Trophoblast cell (in vitro differentiated cells and primary cell): ENCODE results near the gene KIF2A.

Experiments used
- DNase-seq, 2 donors: peaks; one replicate each; pipeline ENCODE4 v3.0.0-alpha.2; 2016
- H2AFZ ChIP-seq: 2 replicates; pipeline ENCODE4 v1.6.1; 2013; ENCODE audit warnings: low read length, moderate library complexity, mild to moderate bottlenecking; ENCODE audit not compliant: insufficient read depth, poor library complexity
- H2AK5ac ChIP-seq: 2 replicates; pipeline ENCODE4 v1.6.1; 2013; ENCODE audit warnings: mild to moderate bottlenecking, low read length
- H2BK120ac ChIP-seq: 2 replicates; pipeline ENCODE4 v1.6.1; 2013; ENCODE audit warnings: low read length, mild to moderate bottlenecking, moderate library complexity; ENCODE audit not compliant: insufficient read depth, poor library complexity
- H2BK12ac ChIP-seq: 2 replicates; pipeline ENCODE4 v1.6.1; 2013; ENCODE audit warnings: mild to moderate bottlenecking, low read length, moderate library complexity
- H2BK5ac ChIP-seq: 2 replicates; pipeline ENCODE4 v1.6.1; 2013; ENCODE audit warnings: low read length, low read depth, moderate library complexity, mild to moderate bottlenecking; ENCODE audit not compliant: poor library complexity
- H3K14ac ChIP-seq: 2 replicates; pipeline ENCODE4 v1.6.1; 2013; ENCODE audit warnings: mild to moderate bottlenecking, low read length
- H3K18ac ChIP-seq: 2 replicates; pipeline ENCODE4 v1.6.1; 2013; ENCODE audit warnings: mild to moderate bottlenecking, low read length
- H3K23ac ChIP-seq: 2 replicates; pipeline ENCODE4 v1.6.1; 2013; ENCODE audit warnings: low read length
- H3K27ac ChIP-seq: 2 replicates; pipeline ENCODE4 v1.5.1; 2013; ENCODE audit warnings: low read depth, mild to moderate bottlenecking, inconsistent platforms, low read length, moderate library complexity
- H3K27me3 ChIP-seq: 2 replicates; pipeline ENCODE4 v1.6.1; 2013; ENCODE audit warnings: inconsistent platforms, mild to moderate bottlenecking, low read length, moderate library complexity; ENCODE audit not compliant: insufficient read depth
- H3K36me3 ChIP-seq, 2 experiments: 1 replicate in 1 of 2; 2 replicates in 1 of 2; pipeline ENCODE4 v1.6.1; 2013; ENCODE audit warnings: low read length in 2 of 2, mild to moderate bottlenecking in 2 of 2, moderate library complexity in 1 of 2; ENCODE audit not compliant: insufficient read depth in 2 of 2, control insufficient read depth in 1 of 2
- H3K4ac ChIP-seq: 2 replicates; pipeline ENCODE4 v1.6.1; 2013; ENCODE audit warnings: low read depth, mild to moderate bottlenecking, low read length, moderate library complexity
- H3K4me1 ChIP-seq, 2 experiments: 1 replicate in 1 of 2; 2 replicates in 1 of 2; pipeline ENCODE4 v1.6.1; 2013; ENCODE audit warnings: low read length in 2 of 2, mild to moderate bottlenecking in 2 of 2, moderate library complexity in 1 of 2; ENCODE audit not compliant: insufficient read depth in 2 of 2, control insufficient read depth in 1 of 2
- H3K4me2 ChIP-seq: 2 replicates; pipeline ENCODE4 v1.6.1; 2013; ENCODE audit warnings: inconsistent platforms, mild to moderate bottlenecking, low read length, moderate library complexity
- H3K4me3 ChIP-seq: 2 replicates; pipeline ENCODE4 v1.5.1; 2013; ENCODE audit warnings: mild to moderate bottlenecking, low read depth, low read length, inconsistent platforms
- H3K79me1 ChIP-seq: one replicate; pipeline ENCODE4 v1.6.1; 2013; ENCODE audit warnings: low read length
- H3K79me2 ChIP-seq: 2 replicates; pipeline ENCODE4 v1.6.1; 2013; ENCODE audit warnings: low read length, mild to moderate bottlenecking; ENCODE audit not compliant: control insufficient read depth, insufficient read depth, poor library complexity
- H3K9ac ChIP-seq: 2 replicates; pipeline ENCODE4 v1.6.1; 2013; ENCODE audit warnings: mild to moderate bottlenecking, low read length
- H3K9me3 ChIP-seq: 2 replicates; pipeline ENCODE4 v1.6.1; 2013; ENCODE audit warnings: low read depth, mild to moderate bottlenecking, control low read depth, inconsistent platforms, low read length; ENCODE audit not compliant: insufficient read depth
- H4K12ac ChIP-seq: 2 replicates; pipeline ENCODE4 v1.6.1; 2013; ENCODE audit warnings: low read depth, mild to moderate bottlenecking, low read length, moderate library complexity
- H4K8ac ChIP-seq: 2 replicates; pipeline ENCODE4 v1.6.1; 2013; ENCODE audit warnings: low read depth, mild to moderate bottlenecking, low read length, moderate library complexity
- H4K91ac ChIP-seq: one replicate; pipeline ENCODE4 v1.6.1; 2013; ENCODE audit warnings: low read depth, mild to moderate bottlenecking, low read length, moderate library complexity
- WGBS: extraction: QIAGEN DNeasy Blood & Tissue Kit; methylation state at CpG from one replicate; pipeline ENCODE4 v1.1.7; 2013; ENCODE audit warnings: missing lambda C conversion rate; ENCODE audit not compliant: insufficient read length, insufficient coverage; ENCODE audit errors: extremely low coverage; 5-methylcytosine and 5-hydroxymethylcytosine counted together

KIF2A gene

GRCh38 chr5:62283861-62284260 is 22.1 kb upstream of the KIF2A start:
- Histone ChIP-seq H3K9me3 (no peaks in the 10 kb centered on the region), H3K79me2 (no peaks in the 10 kb centered on the region), H3K4me2 (no peak overlapping the region), H4K91ac (no peak overlapping the region), H3K9ac (no peak overlapping the region), H3K4me1 (no peaks in the 10 kb centered on the region), H4K12ac (no peak overlapping the region), H3K79me1 (no peaks in the 10 kb centered on the region), H3K18ac (no peak overlapping the region), H2BK5ac (no peak overlapping the region), H3K4me3 (no peak overlapping the region), H2AFZ (no peak overlapping the region), H3K27me3 (no peaks in the 10 kb centered on the region), H3K23ac (no peak overlapping the region), H3K4ac (no peak overlapping the region), H4K8ac (no peak overlapping the region), H3K36me3 (no peaks in the 10 kb centered on the region), H2BK12ac (no peak overlapping the region), H2AK5ac (no peak overlapping the region), H3K27ac (no peak overlapping the region), H2BK120ac (no peak overlapping the region), H3K14ac (no peak overlapping the region)
- DNase-seq = peak in 1 of 2 donors; percentile 48
- no CpG with 5 or more reads among the region's 2 CpGs for WGBS

- Histone ChIP-seq H4K12ac (no peak overlapping the region), H3K79me1 (no peaks in the 10 kb centered on the region), H3K79me2 (no peaks in the 10 kb centered on the region), H3K27ac (no peak overlapping the region), H2BK5ac (no peak overlapping the region), H3K23ac (no peak overlapping the region), H3K36me3 (no peaks in the 10 kb centered on the region), H3K4me2 (no peak overlapping the region), H2BK120ac (no peak overlapping the region), H3K27me3 (no peaks in the 10 kb centered on the region), H3K4me1 (no peaks in the 10 kb centered on the region), H3K9me3 (no peaks in the 10 kb centered on the region), H3K4ac (no peak overlapping the region), H2AFZ (no peak overlapping the region), H3K14ac (no peak overlapping the region), H3K4me3 (no peak overlapping the region), H3K9ac (no peak overlapping the region), H3K18ac (no peak overlapping the region), H2BK12ac (no peak overlapping the region), H4K8ac (no peak overlapping the region), H2AK5ac (no peak overlapping the region), H4K91ac (no peak overlapping the region)
- WGBS = no CpG with 5 or more reads among the region's 6 CpGs
- DNase-seq = peak; percentile 38 to 42
These were observed 20.8 kb upstream of the KIF2A start for GRCh38 chr5:62284946-62285891.

- H3K23ac ChIP-seq = no peak overlapping the region
- no CpG with 5 or more reads among the region's 3 CpGs for WGBS
- no peak overlapping the region for H4K12ac ChIP-seq
These were observed 19.2 kb upstream of the KIF2A start for GRCh38 chr5:62286834-62287233.

GRCh38 chr5:62287237-62287636 is 18.8 kb upstream of the KIF2A start:
- H3K9ac ChIP-seq = no peak overlapping the region
- DNase-seq = peak in 1 of 2 donors; percentile 31
- whole genome bisulfite sequencing = no CpG with 5 or more reads among the region's 3 CpGs
- H2BK5ac ChIP-seq = no peak overlapping the region
- no peak overlapping the region for H2BK12ac ChIP-seq
- H3K9me3 ChIP-seq = no peaks in the 10 kb centered on the region
- no peak overlapping the region for H3K14ac ChIP-seq
- no peak overlapping the region for H3K4me3 ChIP-seq
- no peak overlapping the region for H3K18ac ChIP-seq
- H3K4ac ChIP-seq = no peak overlapping the region
- H3K79me2 ChIP-seq = no peaks in the 10 kb centered on the region
- H3K27me3 ChIP-seq = no peaks in the 10 kb centered on the region
- H3K27ac ChIP-seq = no peak overlapping the region
- H2AK5ac ChIP-seq = no peak overlapping the region
- H2AFZ ChIP-seq = no peak overlapping the region
- H3K23ac ChIP-seq = no peak overlapping the region
- H4K8ac ChIP-seq = no peak overlapping the region
- H2BK120ac ChIP-seq = no peak overlapping the region
- H3K36me3 ChIP-seq = no peaks in the 10 kb centered on the region
- H3K79me1 ChIP-seq = no peaks in the 10 kb centered on the region
- H3K4me1 ChIP-seq = no peaks in the 10 kb centered on the region
- H4K91ac ChIP-seq = no peak overlapping the region
- no peak overlapping the region for H3K4me2 ChIP-seq
- no peak overlapping the region for H4K12ac ChIP-seq

More at GRCh38 chr5:62286834-62287233, 19.2 kb upstream of the KIF2A start:
- H3K14ac ChIP-seq = no peak overlapping the region
- DNase-seq = no peak
- no peak overlapping the region for H3K4me3 ChIP-seq
- H3K27ac ChIP-seq = no peak overlapping the region
- H2AFZ ChIP-seq = no peak overlapping the region
- no peak overlapping the region for H3K4ac ChIP-seq
- no peak overlapping the region for H2AK5ac ChIP-seq
- H3K4me2 ChIP-seq = no peak overlapping the region
- no peaks in the 10 kb centered on the region for H3K27me3 ChIP-seq
- H3K79me2 ChIP-seq = no peaks in the 10 kb centered on the region
- no peak overlapping the region for H3K18ac ChIP-seq
- no peak overlapping the region for H3K9ac ChIP-seq
- H3K9me3 ChIP-seq = no peaks in the 10 kb centered on the region
- no peak overlapping the region for H2BK120ac ChIP-seq
- no peak overlapping the region for H4K91ac ChIP-seq
- no peaks in the 10 kb centered on the region for H3K79me1 ChIP-seq
- no peaks in the 10 kb centered on the region for H3K4me1 ChIP-seq
- no peak overlapping the region for H2BK12ac ChIP-seq
- H3K36me3 ChIP-seq = no peaks in the 10 kb centered on the region
- H2BK5ac ChIP-seq = no peak overlapping the region
- no peak overlapping the region for H4K8ac ChIP-seq
